ENCODE results near the gene NECAB2.
A peak's percentile ranks its signal among the peaks of the same experiment; 100 is the strongest.

NECAB2 gene

GRCh38 chr16:84047626-84048025 lies 79.6 kb downstream of the NECAB2 start:
- POLR2A ChIA-PET (ENCODE audit: low non-redundant PET): no interaction called here
- CTCF ChIA-PET: interaction anchor here (0.6 to 1.3 kb wide), 3 partner anchors 16 to 1231 kb away, joined by 4 read pairs; no protein-coding TSS in a partner anchor
- TF ChIP-seq, protein P1, sequence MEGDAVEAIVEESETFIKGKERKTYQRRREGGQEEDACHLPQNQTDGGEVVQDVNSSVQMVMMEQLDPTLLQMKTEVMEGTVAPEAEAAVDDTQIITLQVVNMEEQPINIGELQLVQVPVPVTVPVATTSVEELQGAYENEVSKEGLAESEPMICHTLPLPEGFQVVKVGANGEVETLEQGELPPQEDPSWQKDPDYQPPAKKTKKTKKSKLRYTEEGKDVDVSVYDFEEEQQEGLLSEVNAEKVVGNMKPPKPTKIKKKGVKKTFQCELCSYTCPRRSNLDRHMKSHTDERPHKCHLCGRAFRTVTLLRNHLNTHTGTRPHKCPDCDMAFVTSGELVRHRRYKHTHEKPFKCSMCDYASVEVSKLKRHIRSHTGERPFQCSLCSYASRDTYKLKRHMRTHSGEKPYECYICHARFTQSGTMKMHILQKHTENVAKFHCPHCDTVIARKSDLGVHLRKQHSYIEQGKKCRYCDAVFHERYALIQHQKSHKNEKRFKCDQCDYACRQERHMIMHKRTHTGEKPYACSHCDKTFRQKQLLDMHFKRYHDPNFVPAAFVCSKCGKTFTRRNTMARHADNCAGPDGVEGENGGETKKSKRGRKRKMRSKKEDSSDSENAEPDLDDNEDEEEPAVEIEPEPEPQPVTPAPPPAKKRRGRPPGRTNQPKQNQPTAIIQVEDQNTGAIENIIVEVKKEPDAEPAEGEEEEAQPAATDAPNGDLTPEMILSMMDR (conservative IDR thresholded peaks at IDR 0.05; ENCODE audit: low read depth): no peak
- 0 out of 2 replicates have a peak overlapping the region, but pooled peaks have one; percentile 9 for H3K27ac ChIP-seq
- DNase-seq (ENCODE audit: low spot score): no peak

GRCh38 chr16:84048270-84048669 lies 80.2 kb downstream of the NECAB2 start:
- H3K27ac ChIP-seq: no peak overlapping the region
- POLR2A ChIA-PET (ENCODE audit: low non-redundant PET): no interaction called here
- DNase-seq (ENCODE audit: low spot score): no peak
- CTCF ChIA-PET: interaction anchor here (0.6 to 1.3 kb wide), 4 partner anchors 15 to 1230 kb away, joined by 3 to 4 read pairs (median 4); no protein-coding TSS in a partner anchor
- TF ChIP-seq, protein P1 (conservative IDR thresholded peaks at IDR 0.05; ENCODE audit: low read depth): no peak

GRCh38 chr16:84048871-84049270 lies 80.8 kb downstream of the NECAB2 start:
- CTCF ChIA-PET: interaction anchor here (1.1 to 1.3 kb wide), 2 partner anchors 15 to 95 kb away, joined by 4 read pairs; no protein-coding TSS in a partner anchor

DNA sequence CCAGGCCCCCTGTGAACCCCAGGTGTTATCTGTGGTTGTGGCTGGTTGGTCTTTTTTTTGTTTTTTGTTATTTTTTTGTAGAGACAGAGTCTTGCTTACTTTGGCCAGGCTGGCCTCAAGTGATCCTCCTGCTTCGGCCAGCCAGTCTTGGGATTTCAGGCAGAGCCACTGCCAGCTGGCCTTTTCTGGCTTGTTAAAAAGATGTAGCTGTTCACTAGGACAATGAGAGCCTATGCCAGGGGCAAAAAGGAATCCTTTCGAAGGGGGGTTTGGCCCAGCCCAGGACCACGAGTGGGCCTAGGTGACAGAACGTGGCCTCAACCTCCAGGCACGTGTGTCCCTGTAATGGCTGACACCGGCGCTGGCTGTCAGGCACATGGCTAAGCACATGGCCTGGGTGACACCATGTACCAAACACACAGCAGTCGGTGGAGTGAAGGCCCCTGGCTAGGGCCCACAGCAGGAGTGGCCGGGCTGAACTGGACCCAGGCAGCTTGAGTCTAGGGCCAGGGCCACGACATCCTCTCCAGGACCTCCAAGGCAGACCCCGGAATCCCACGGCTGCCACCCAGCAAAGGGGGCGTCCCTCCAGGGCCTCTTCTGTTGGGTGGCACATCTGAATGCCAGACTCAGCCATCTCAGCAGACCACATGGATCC lies 81.5 kb downstream of the NECAB2 start:
- ChIA-PET CTCF (no interaction called here), POLR2A (ENCODE audit: low non-redundant PET) (no interaction called here)
- TF ChIP-seq, protein P1 (conservative IDR thresholded peaks at IDR 0.05; ENCODE audit: low read depth): no peak
- no peak for DNase-seq (ENCODE audit: low spot score)
- no peak overlapping the region for H3K27ac ChIP-seq

More at GRCh38 chr16:84048871-84049270, 80.8 kb downstream of the NECAB2 start:
- H3K27ac ChIP-seq: no peak overlapping the region
- POLR2A ChIA-PET (ENCODE audit: low non-redundant PET): no interaction called here
- TF ChIP-seq, protein P1 (conservative IDR thresholded peaks at IDR 0.05; ENCODE audit: low read depth): no peak
- no peak for DNase-seq (ENCODE audit: low spot score)

- POLR2A ChIA-PET (ENCODE audit: low non-redundant PET): no interaction called here
- CTCF ChIA-PET: no interaction called here
- TF ChIP-seq, protein P1 (conservative IDR thresholded peaks at IDR 0.05; ENCODE audit: low read depth): no peak
- no peak overlapping the region for H3K27ac ChIP-seq
- DNase-seq (ENCODE audit: low spot score): no peak
These were observed 82.3 kb downstream of the NECAB2 start for GRCh38 chr16:84050316-84050715.

- POLR2A ChIA-PET (ENCODE audit: low non-redundant PET): no interaction called here
These were observed 84.1 kb downstream of the NECAB2 start for GRCh38 chr16:84052071-84052622.

More at GRCh38 chr16:84052071-84052622, 84.1 kb downstream of the NECAB2 start:
- no peak for DNase-seq (ENCODE audit: low spot score)
- no peak overlapping the region for H3K27ac ChIP-seq
- TF ChIP-seq, protein P1 (conservative IDR thresholded peaks at IDR 0.05; ENCODE audit: low read depth): no peak
- CTCF ChIA-PET: interaction anchor here (0.7 to 1.1 kb wide), 2 partner anchors 11 to 98 kb away, joined by 3 to 4 read pairs; no protein-coding TSS in a partner anchor
